ENCODE measurements around the gene DYNC1I1.
A peak's percentile ranks its signal among the peaks of the same experiment; 100 is the strongest.

Gene DYNC1I1

DNA sequence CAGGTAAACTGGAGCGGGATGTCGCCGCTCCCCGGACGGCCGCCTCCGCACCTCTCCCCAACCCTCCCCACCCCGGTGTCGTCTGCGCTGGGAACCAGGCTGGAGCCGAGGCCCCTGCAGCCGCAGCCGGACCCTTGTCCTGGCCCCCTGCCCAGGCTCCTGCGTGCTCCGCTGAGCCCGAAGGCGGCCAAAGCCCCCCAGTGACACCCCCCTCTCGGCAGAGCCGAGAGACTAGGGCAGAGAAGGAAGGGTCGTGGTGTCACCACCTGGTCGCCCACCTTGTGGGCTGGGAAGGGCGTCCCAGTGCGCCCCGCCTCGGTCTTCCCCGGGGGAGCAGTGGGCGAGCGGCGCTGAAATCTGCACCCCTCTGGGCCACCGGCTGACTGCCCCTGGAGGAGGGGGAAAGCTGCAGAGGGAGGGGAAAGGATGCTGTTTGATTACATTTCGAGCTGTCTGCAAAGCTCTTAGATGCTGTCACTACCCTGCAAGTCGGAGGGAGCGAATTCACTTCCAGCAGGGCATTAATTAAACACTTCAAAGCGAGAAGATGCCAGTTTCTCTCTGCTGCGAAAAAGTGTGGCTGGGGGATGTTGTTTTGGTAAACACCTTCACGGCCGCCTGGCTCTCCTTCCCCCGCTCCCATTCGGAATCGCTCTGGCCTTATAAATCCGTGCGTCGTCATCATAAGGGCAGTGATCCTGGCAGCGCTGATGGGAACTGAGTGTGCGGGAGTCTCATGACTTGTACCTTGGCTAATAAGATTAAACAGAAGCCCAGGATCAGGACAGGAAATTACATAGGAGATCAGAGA lies 622 bp downstream of the DYNC1I1 start:
- in situ Hi-C loops (cut with MboI; ENCODE audit: low sequenced_read_pairs): no loop called here
- H3K4me3 ChIP-seq: peak overlapping the region; percentile 47
- H3K9me3 ChIP-seq: no peaks in the 10 kb centered on the region
- no peaks in the 10 kb centered on the region for H3K4me1 ChIP-seq
- no peaks in the 10 kb centered on the region for H3K27me3 ChIP-seq (ENCODE audit: low read depth)
- peak in 1 of 2 experiments; percentile 20 for DNase-seq (ENCODE audit: low spot score in 2 of 2)
- no peaks in the 10 kb centered on the region for H3K36me3 ChIP-seq (replicated peaks)

DNA sequence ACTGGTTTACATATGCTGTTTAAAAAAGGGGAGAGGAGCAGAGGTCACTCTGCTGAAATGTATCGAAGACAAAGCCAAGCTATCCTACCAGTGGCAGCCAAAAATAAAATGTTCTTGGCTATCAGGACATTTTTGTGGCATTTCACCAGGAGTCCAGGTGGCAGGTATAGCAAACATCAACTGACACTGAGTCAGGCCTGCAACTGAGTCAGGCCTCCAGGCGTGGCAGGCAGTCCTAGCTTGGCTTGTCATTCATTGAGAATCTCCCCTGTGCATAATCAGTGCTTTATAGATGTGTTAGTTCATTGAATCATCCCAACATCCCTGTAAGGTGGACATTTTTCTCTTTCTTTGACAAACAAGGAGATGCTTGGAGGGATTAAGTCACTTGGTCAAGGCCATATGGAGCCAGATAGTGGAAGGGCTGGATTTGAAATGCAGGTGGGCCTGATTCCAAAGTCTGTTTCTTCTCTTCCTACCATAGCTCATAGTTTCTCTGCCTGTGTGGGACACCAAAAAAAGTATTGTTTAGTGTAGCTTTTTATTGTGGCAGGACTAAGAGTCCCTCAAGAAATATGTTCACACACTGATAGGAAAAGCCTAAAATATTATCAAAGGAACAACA lies 4.3 kb downstream of the DYNC1I1 start:
- DNase-seq (ENCODE audit: low spot score in 2 of 2): no peak
- H3K9me3 ChIP-seq: no peaks in the 10 kb centered on the region
- no peaks in the 10 kb centered on the region for H3K27me3 ChIP-seq (ENCODE audit: low read depth)
- H3K4me1 ChIP-seq: no peaks in the 10 kb centered on the region
- no peak overlapping the region for H3K4me3 ChIP-seq
- no peaks in the 10 kb centered on the region for H3K36me3 ChIP-seq (replicated peaks)
- in situ Hi-C loops (cut with MboI; ENCODE audit: low sequenced_read_pairs): no loop called here

DNA sequence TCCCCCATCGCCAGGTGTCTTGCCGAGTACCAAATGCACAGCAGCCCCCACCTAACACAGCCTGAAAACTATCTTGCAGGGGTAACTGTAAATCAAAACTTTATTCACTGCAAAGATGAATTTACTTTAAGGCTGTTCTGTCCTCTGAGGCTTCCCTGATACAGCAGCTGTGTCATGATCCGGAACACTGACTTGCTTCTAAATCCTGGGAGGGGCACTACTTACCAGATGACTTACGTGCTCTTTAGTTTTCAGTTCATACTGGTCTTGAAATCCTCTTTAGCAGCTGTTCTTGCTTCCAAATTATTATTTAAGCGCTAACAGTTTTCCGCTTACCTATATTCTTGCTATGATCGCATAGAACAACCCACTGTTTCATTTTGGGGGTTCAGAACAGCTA lies 4.9 kb downstream of the DYNC1I1 start:
- Histone ChIP-seq H3K4me3 (no peak overlapping the region), H3K4me1 (no peaks in the 10 kb centered on the region), H3K36me3 (replicated peaks) (no peaks in the 10 kb centered on the region), H3K27me3 (ENCODE audit: low read depth) (no peaks in the 10 kb centered on the region), H3K9me3 (no peaks in the 10 kb centered on the region)
- DNase-seq (ENCODE audit: low spot score in 2 of 2): no peak
- in situ Hi-C loops (cut with MboI; ENCODE audit: low sequenced_read_pairs): no loop called here

DNA sequence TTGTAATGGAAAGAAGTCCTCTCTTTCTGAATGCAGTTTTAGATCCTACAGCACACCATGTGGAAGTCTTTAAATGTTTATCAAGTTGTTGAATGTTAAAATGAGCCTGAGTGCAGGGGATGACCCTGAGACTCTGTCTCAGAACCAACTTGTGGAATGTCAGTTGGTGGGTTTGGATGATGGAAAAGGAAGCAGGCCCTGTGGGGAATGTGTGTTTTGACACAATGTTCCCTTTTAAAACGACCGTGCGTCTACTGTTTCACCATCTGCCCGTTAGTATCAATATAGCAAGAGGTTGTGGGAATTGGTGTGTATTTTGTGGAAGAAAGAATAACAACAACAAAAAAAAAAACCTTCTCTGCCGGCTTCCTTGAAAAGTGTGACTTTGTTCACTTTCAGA lies 8.3 kb downstream of the DYNC1I1 start:
- Histone ChIP-seq H3K4me1 (no peaks in the 10 kb centered on the region), H3K36me3 (replicated peaks) (no peaks in the 10 kb centered on the region), H3K27me3 (ENCODE audit: low read depth) (no peaks in the 10 kb centered on the region), H3K9me3 (no peaks in the 10 kb centered on the region), H3K4me3 (no peak overlapping the region)
- in situ Hi-C loops (cut with MboI; ENCODE audit: low sequenced_read_pairs): no loop called here
- no peak for DNase-seq (ENCODE audit: low spot score in 2 of 2)

- Histone ChIP-seq H3K4me1 (no peaks in the 10 kb centered on the region), H3K27me3 (ENCODE audit: low read depth) (no peaks in the 10 kb centered on the region), H3K9me3 (no peaks in the 10 kb centered on the region), H3K4me3 (no peak overlapping the region), H3K36me3 (replicated peaks) (no peaks in the 10 kb centered on the region)
- no peak for DNase-seq (ENCODE audit: low spot score in 2 of 2)
- in situ Hi-C loops (cut with MboI; ENCODE audit: low sequenced_read_pairs): no loop called here
Measured at GRCh38 chr7:95781961-95782586, 9.7 kb downstream of the DYNC1I1 start.

GRCh38 chr7:95784796-95785195 lies 12.4 kb downstream of the DYNC1I1 start:
- H3K36me3 ChIP-seq (replicated peaks): no peaks in the 10 kb centered on the region
- no peaks in the 10 kb centered on the region for H3K9me3 ChIP-seq
- DNase-seq (ENCODE audit: low spot score in 2 of 2): no peak
- H3K27me3 ChIP-seq (ENCODE audit: low read depth): no peaks in the 10 kb centered on the region
- no peak overlapping the region for H3K4me3 ChIP-seq
- H3K4me1 ChIP-seq: no peaks in the 10 kb centered on the region
- in situ Hi-C loops (cut with MboI; ENCODE audit: low sequenced_read_pairs): no loop called here

GRCh38 chr7:95788258-95788657 lies 15.9 kb downstream of the DYNC1I1 start:
- no peak for DNase-seq (ENCODE audit: low spot score in 2 of 2)

DNA sequence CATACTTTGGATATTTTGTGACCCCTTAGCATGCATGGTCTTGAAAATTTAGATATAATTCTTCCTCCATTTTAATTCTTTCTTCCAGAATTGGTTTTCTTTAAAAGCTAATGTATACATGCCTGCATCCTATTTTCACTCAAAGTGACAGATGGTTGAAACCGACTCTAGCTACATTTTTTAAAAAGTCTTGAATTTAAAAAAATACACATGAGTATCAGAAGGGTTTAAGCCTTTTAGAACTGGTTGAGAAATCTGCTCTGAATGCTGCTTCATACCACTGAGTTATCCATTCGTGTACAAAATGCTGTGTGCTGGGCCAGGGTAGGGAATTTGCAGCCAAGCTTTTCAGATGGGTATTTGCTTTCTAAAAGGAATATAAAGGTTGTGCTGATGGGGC lies 16.5 kb downstream of the DYNC1I1 start:
- DNase-seq (ENCODE audit: low spot score in 2 of 2): no peak
- no peaks in the 10 kb centered on the region for H3K4me1 ChIP-seq
- H3K9me3 ChIP-seq: no peaks in the 10 kb centered on the region
- H3K27me3 ChIP-seq (ENCODE audit: low read depth): no peaks in the 10 kb centered on the region
- in situ Hi-C loops (cut with MboI; ENCODE audit: low sequenced_read_pairs): no loop called here
- H3K36me3 ChIP-seq (replicated peaks): no peaks in the 10 kb centered on the region
- no peak overlapping the region for H3K4me3 ChIP-seq

More at GRCh38 chr7:95788258-95788657, 15.9 kb downstream of the DYNC1I1 start:
- Histone ChIP-seq H3K9me3 (no peaks in the 10 kb centered on the region), H3K4me3 (no peak overlapping the region), H3K36me3 (replicated peaks) (no peaks in the 10 kb centered on the region), H3K4me1 (no peaks in the 10 kb centered on the region), H3K27me3 (ENCODE audit: low read depth) (no peaks in the 10 kb centered on the region)
- in situ Hi-C loops (cut with MboI; ENCODE audit: low sequenced_read_pairs): no loop called here

GRCh38 chr7:95793658-95794057 lies 21.3 kb downstream of the DYNC1I1 start:
- H3K9me3 ChIP-seq: no peaks in the 10 kb centered on the region
- in situ Hi-C loops (cut with MboI; ENCODE audit: low sequenced_read_pairs): no loop called here
- peaks cover 4% of the 10 kb centered on the region for H3K4me1 ChIP-seq
- no peaks in the 10 kb centered on the region for H3K36me3 ChIP-seq (replicated peaks)
- no peak for DNase-seq (ENCODE audit: low spot score in 2 of 2)
- no peak overlapping the region for H3K4me3 ChIP-seq
- H3K27me3 ChIP-seq (ENCODE audit: low read depth): no peaks in the 10 kb centered on the region

- Histone ChIP-seq H3K27me3 (ENCODE audit: low read depth) (no peaks in the 10 kb centered on the region), H3K4me3 (no peak overlapping the region), H3K9me3 (no peaks in the 10 kb centered on the region), H3K4me1 (peaks cover 5% of the 10 kb centered on the region), H3K36me3 (replicated peaks) (no peaks in the 10 kb centered on the region)
- in situ Hi-C loops (cut with MboI; ENCODE audit: low sequenced_read_pairs): no loop called here
- peak; percentile 29 to 53 for DNase-seq (ENCODE audit: low spot score in 2 of 2)
Measured at GRCh38 chr7:95794917-95795515, 22.7 kb downstream of the DYNC1I1 start.

DNA sequence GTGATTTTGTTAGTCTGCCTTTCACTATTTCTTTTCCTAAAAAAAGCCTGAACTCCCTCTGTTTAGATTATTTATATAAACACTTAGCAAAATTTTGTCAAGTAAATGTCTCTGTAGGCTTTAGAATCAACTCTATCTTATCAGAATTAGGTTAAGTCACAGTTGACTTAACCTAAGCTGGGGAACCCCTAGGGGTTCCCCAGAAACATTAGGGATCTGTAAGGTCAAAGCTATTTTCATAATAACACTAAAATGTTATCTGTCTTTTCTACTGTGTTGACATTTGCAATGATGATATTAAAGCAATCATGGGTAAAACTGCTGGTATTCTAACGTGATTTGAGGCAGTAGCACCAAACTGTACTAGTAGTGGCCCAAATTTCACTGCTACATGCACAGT lies 24.3 kb downstream of the DYNC1I1 start:
- H3K4me3 ChIP-seq: no peak overlapping the region
- no peaks in the 10 kb centered on the region for H3K36me3 ChIP-seq (replicated peaks)
- no peaks in the 10 kb centered on the region for H3K27me3 ChIP-seq (ENCODE audit: low read depth)
- no peaks in the 10 kb centered on the region for H3K9me3 ChIP-seq
- in situ Hi-C loops (cut with MboI; ENCODE audit: low sequenced_read_pairs): no loop called here
- H3K4me1 ChIP-seq: peaks cover 5% of the 10 kb centered on the region
- DNase-seq (ENCODE audit: low spot score in 2 of 2): no peak

- Histone ChIP-seq H3K4me1 (peaks cover 5% of the 10 kb centered on the region), H3K36me3 (replicated peaks) (no peaks in the 10 kb centered on the region), H3K4me3 (no peak overlapping the region), H3K27me3 (ENCODE audit: low read depth) (no peaks in the 10 kb centered on the region), H3K9me3 (no peaks in the 10 kb centered on the region)
- in situ Hi-C loops (cut with MboI; ENCODE audit: low sequenced_read_pairs): no loop called here
- peak in 1 of 2 experiments; percentile 12 for DNase-seq (ENCODE audit: low spot score in 2 of 2)
Measured at GRCh38 chr7:95798401-95798930, 26.1 kb downstream of the DYNC1I1 start.

DNA sequence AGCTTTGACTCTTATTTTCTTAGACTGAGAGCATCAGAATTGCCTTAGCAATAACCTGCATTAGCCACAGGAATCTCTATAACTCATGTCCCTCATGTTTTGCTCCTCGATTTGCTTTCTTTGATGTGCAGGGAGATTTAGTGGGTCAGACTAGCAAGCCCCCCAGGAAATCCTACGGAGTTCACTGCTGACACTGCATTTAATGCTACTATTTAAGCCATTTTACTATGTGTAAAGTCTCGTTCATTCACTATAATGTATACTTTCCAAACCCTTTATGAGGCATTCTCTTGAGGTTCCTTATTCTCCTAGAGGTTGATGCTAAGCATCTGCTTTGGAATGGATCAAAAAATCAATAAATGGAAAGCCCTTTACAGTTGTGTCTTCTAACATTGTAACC lies 28.4 kb downstream of the DYNC1I1 start:
- Histone ChIP-seq H3K9me3 (no peaks in the 10 kb centered on the region), H3K36me3 (replicated peaks) (no peaks in the 10 kb centered on the region), H3K27me3 (ENCODE audit: low read depth) (no peaks in the 10 kb centered on the region), H3K4me3 (no peak overlapping the region), H3K4me1 (peaks cover 11% of the 10 kb centered on the region)
- DNase-seq (ENCODE audit: low spot score in 2 of 2): no peak
- in situ Hi-C loops (cut with MboI; ENCODE audit: low sequenced_read_pairs): no loop called here

DNA sequence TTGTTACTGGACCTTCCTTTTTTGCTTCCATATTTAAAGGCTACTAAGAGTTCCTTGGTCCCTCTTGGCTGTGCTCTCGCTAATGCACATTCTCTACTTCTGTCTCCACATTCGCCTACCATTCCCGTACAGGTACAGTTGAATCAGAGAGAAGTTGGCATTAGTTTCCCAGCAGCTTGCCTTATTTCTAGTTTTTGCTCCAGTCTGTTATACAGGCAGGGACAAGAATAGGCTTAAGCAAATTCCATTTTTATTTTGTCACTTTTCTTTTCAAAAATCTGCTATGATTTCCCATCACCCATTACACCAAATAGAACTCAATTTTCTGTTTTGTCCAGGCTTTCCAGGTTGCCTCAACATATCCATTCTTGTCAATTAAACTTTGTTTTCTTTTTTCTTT lies 29.9 kb downstream of the DYNC1I1 start:
- in situ Hi-C loops (cut with MboI; ENCODE audit: low sequenced_read_pairs): no loop called here
- Histone ChIP-seq H3K9me3 (no peaks in the 10 kb centered on the region), H3K36me3 (replicated peaks) (no peaks in the 10 kb centered on the region), H3K4me1 (peaks cover 11% of the 10 kb centered on the region), H3K4me3 (no peak overlapping the region), H3K27me3 (ENCODE audit: low read depth) (no peaks in the 10 kb centered on the region)
- no peak for DNase-seq (ENCODE audit: low spot score in 2 of 2)

Measured in HAP-1 (cell line).